OCI-LY3 (cell line): ENCODE results near the gene B4GALT3.

Source experiments
- CTCF ChIP-seq: fragments of 200-600, 300-600 bp; sonication (generic); IDR thresholded peaks from 2 replicates; pipeline ENCODE4 v1.5.1; 2014; ENCODE audit warnings: antibody characterized with exemption, low read length, low read depth
- EZH2phosphoT487 ChIP-seq: fragments of 200-600 bp; shearing (Covaris generic); IDR thresholded peaks from 2 replicates; pipeline ENCODE4 v1.6.1; 2018; ENCODE audit warnings: antibody characterized with exemption, mixed run types, low read depth

GRCh38 chr1:161216945-161217712 is 39.8 kb upstream of the B4GALT3 start:
- TF ChIP-seq CTCF, result no peak
- TF ChIP-seq EZH2phosphoT487, result no peak
